OCI-LY1 (cell line): Measurements from ENCODE around the gene ING2.

ENCODE experiments used
- H2AFZ ChIP-seq: fragments of 200-600 bp; sonication (generic), shearing (Covaris generic); 2 replicates; pipeline ENCODE4 v1.6.0; 2014; ENCODE audit warnings: antibody characterized with exemption, mild to moderate bottlenecking, low read length
- H3F3A ChIP-seq: fragments of 200-600 bp; sonication (generic), shearing (Covaris generic); 2 replicates; pipeline ENCODE4 v1.6.0; 2014; ENCODE audit warnings: mild to moderate bottlenecking, antibody characterized with exemption, low read length, moderate library complexity; ENCODE audit not compliant: insufficient read depth
- H3K27ac ChIP-seq: fragments of 200-600 bp; sonication (generic); 2 replicates; pipeline ENCODE4 v1.5.1; 2014; ENCODE audit warnings: low read length, mixed run types, mild to moderate bottlenecking, low read depth; ENCODE audit not compliant: poor library complexity, severe bottlenecking
- H3K27me3 ChIP-seq: fragments of 200-600 bp; sonication (generic); 2 replicates; pipeline ENCODE4 v1.6.0; 2014; ENCODE audit warnings: antibody characterized with exemption, mild to moderate bottlenecking, low read length, moderate library complexity; ENCODE audit not compliant: insufficient read depth
- H3K36me3 ChIP-seq: fragments of 200-600 bp; sonication (generic); 2 replicates; pipeline ENCODE4 v1.6.1; 2014; ENCODE audit warnings: mild to moderate bottlenecking, antibody characterized with exemption, low read length, moderate library complexity, mixed read lengths; ENCODE audit not compliant: insufficient read depth
- H3K4me1 ChIP-seq: fragments of 200-600 bp; sonication (generic); 2 replicates; pipeline ENCODE4 v1.5.1; 2014; ENCODE audit warnings: mild to moderate bottlenecking, low read length, moderate library complexity; ENCODE audit not compliant: insufficient read depth, severe bottlenecking
- H3K4me2 ChIP-seq: fragments of 200-600 bp; sonication (generic), shearing (Covaris generic); 2 replicates; pipeline ENCODE4 v1.6.1; 2014; ENCODE audit warnings: low read length
- H3K4me3 ChIP-seq: fragments of 200-600 bp; sonication (generic); 2 replicates; pipeline ENCODE4 v1.5.1; 2014; ENCODE audit warnings: low read length, low read depth, mild to moderate bottlenecking, mixed read lengths; ENCODE audit not compliant: poor library complexity, severe bottlenecking
- H3K79me2 ChIP-seq: fragments of 200-600 bp; shearing (Covaris generic); 2 replicates; pipeline ENCODE4 v1.6.1; 2016; ENCODE audit warnings: mixed run types, low read length, mixed read lengths; ENCODE audit not compliant: insufficient read depth
- H3K9ac ChIP-seq: fragments of 200-600 bp; sonication (generic), shearing (Covaris generic); 2 replicates; pipeline ENCODE4 v1.6.1; 2014; ENCODE audit warnings: mild to moderate bottlenecking, low read length, mixed read lengths
- H3K9me2 ChIP-seq: fragments of 200-600 bp; sonication (generic), shearing (Covaris generic); 2 replicates; pipeline ENCODE4 v1.6.1; 2014; ENCODE audit warnings: low read depth, mild to moderate bottlenecking, low read length, mixed read lengths
- H3K9me3 ChIP-seq: fragments of 200-600 bp; shearing (Covaris generic); 2 replicates; pipeline ENCODE4 v1.6.1; 2014; ENCODE audit warnings: low read length, mixed read lengths
- H4K20me1 ChIP-seq: fragments of 200-600 bp; sonication (generic), shearing (Covaris generic); 2 replicates; pipeline ENCODE4 v1.6.0; 2016; ENCODE audit warnings: mild to moderate bottlenecking, low read length; ENCODE audit not compliant: insufficient read depth
- EZH2 ChIP-seq: fragments of 200-600 bp; sonication (generic), shearing (Covaris generic); IDR thresholded peaks from 2 replicates; pipeline ENCODE4 v1.8.0; 2017; ENCODE audit warnings: borderline replicate concordance, mixed run types, mild to moderate bottlenecking, antibody characterized with exemption, low read length, moderate library complexity, mixed read lengths
- TF ChIP-seq, protein P1 (sequence below): fragments of 200-600 bp; sonication (generic), shearing (Covaris generic); IDR thresholded peaks from 2 replicates; pipeline ENCODE4 v1.5.1; 2017; ENCODE audit warnings: mild to moderate bottlenecking, antibody characterized with exemption, low read length, moderate library complexity, mixed read lengths

ING2 gene

DNA sequence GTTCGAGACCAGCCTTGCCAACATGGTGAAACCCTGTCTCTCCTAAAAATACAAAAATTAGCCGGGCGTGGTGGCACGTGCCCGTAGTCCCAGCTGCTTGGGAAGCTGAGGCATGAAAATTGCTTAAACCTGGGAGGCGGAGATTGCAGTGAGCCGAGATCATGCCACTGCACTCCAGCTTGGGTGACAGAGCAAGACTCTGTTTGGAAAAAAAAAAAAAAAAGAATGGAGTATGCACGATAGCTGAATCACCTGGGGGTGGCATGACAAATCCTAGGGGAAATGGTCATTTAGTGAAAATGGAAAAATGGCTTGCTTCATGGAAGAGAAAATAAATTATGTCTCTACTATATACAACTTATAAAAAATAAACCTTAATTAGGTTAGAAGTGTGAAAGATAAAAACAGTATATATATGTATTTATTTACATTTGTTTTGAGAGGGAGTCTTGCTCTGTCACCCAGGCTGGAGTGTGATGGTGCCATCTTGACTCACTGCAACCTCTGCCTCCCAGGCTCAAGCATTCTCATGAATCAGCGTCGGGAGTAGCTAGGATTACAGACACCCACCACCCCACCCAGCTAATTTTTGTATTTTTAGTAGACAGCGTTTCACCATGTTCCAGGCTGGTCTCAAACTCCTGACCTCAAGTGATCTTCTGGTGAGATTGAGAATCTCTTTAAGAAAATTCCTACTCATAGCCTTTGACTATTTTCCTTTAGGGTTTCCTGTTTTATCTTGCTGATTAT lies 19.3 kb upstream of the ING2 start:
- Histone ChIP-seq H3K9ac (no peak overlapping the region), H3K27me3 (no peaks in the 10 kb centered on the region), H3F3A (no peaks in the 10 kb centered on the region), H3K4me3 (no peak overlapping the region), H3K4me2 (no peak overlapping the region), H4K20me1 (no peaks in the 10 kb centered on the region), H3K9me3 (no peaks in the 10 kb centered on the region), H3K4me1 (no peaks in the 10 kb centered on the region), H3K36me3 (no peaks in the 10 kb centered on the region), H3K9me2 (no peaks in the 10 kb centered on the region), H2AFZ (no peak overlapping the region), H3K79me2 (no peaks in the 10 kb centered on the region), H3K27ac (no peak overlapping the region)
- no peak for TF ChIP-seq EZH2
- TF ChIP-seq, protein P1, sequence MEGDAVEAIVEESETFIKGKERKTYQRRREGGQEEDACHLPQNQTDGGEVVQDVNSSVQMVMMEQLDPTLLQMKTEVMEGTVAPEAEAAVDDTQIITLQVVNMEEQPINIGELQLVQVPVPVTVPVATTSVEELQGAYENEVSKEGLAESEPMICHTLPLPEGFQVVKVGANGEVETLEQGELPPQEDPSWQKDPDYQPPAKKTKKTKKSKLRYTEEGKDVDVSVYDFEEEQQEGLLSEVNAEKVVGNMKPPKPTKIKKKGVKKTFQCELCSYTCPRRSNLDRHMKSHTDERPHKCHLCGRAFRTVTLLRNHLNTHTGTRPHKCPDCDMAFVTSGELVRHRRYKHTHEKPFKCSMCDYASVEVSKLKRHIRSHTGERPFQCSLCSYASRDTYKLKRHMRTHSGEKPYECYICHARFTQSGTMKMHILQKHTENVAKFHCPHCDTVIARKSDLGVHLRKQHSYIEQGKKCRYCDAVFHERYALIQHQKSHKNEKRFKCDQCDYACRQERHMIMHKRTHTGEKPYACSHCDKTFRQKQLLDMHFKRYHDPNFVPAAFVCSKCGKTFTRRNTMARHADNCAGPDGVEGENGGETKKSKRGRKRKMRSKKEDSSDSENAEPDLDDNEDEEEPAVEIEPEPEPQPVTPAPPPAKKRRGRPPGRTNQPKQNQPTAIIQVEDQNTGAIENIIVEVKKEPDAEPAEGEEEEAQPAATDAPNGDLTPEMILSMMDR: no peak

DNA sequence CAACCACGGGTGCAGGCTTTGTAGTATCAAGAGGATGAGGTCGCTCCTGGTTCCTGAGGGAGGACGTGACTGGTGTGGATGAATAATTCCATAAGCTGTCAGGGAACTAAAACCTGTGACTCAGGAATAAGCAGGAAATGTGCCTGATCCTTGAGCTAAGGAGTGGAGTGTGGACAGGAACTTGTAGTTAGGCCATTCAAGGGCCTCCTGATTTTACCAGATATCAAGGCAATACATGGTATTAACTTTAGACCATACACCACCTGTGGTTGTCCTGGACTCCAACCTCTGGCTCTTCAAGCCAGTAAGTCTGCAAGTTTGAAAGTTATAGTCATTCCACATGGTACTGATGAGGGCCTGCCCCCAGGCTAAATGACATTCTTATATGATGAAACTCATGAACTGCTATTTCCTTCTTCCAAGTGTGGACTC lies 12.1 kb upstream of the ING2 start:
- no peaks in the 10 kb centered on the region for H3K4me1 ChIP-seq
- no peak overlapping the region for H3K4me3 ChIP-seq
- H2AFZ ChIP-seq: no peak overlapping the region
- no peaks in the 10 kb centered on the region for H3F3A ChIP-seq
- TF ChIP-seq, protein P1: no peak
- no peak for TF ChIP-seq EZH2
- H3K36me3 ChIP-seq: peaks cover 33% of the 10 kb centered on the region
- no peaks in the 10 kb centered on the region for H3K9me2 ChIP-seq
- no peaks in the 10 kb centered on the region for H3K9me3 ChIP-seq
- no peaks in the 10 kb centered on the region for H3K27me3 ChIP-seq
- no peak overlapping the region for H3K27ac ChIP-seq
- H3K4me2 ChIP-seq: no peak overlapping the region
- H3K79me2 ChIP-seq: no peaks in the 10 kb centered on the region
- H4K20me1 ChIP-seq: no peaks in the 10 kb centered on the region
- H3K9ac ChIP-seq: no peak overlapping the region

DNA sequence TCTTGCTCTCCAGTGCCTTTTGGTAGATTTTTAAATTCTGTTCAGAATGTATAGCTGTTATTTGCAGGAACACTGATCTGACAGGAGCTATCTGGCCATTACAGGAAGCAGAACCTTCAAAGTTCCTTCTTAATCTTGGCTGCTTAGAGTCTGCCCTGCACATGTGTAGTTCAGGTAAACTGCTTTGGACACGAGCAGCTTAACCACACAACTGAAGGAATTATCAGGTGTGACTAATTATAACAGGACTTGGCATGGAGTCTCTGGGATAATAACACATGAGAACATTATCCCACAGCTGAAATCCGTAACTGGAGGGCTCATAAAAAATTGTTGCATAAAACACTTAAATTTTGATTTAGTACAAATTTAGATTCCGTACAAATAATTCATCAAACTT lies 11.6 kb upstream of the ING2 start:
- Histone ChIP-seq H3K27ac (no peak overlapping the region), H3K9me3 (no peaks in the 10 kb centered on the region), H2AFZ (no peak overlapping the region), H3K36me3 (peaks cover 33% of the 10 kb centered on the region), H4K20me1 (no peaks in the 10 kb centered on the region), H3K79me2 (no peaks in the 10 kb centered on the region), H3K9ac (no peak overlapping the region), H3K4me3 (no peak overlapping the region), H3K4me2 (no peak overlapping the region), H3F3A (no peaks in the 10 kb centered on the region), H3K9me2 (no peaks in the 10 kb centered on the region), H3K27me3 (no peaks in the 10 kb centered on the region), H3K4me1 (no peaks in the 10 kb centered on the region)
- TF ChIP-seq, protein P1: no peak
- no peak for TF ChIP-seq EZH2
